Skeletal muscle tissue (tissue), 5 donors: ENCODE measurements around the gene SPRR4. TPM values are rescaled to one million over a fixed set of nuclear protein-coding genes. Genes with fewer than 3 reads are reported as not detected.
"Not testable (repeated sequence)": the region's sequence is repeated elsewhere in the genome, so short reads cannot be mapped to it uniquely, and the experiment has no call there.

ENCODE experiments used
- H3K27ac ChIP-seq: one replicate; pipeline ENCODE4 v1.7.0; 2013; ENCODE audit warnings: mild to moderate bottlenecking, low read depth, low read length, inconsistent platforms
- H3K27me3 ChIP-seq, 3 donors: one replicate each; pipeline ENCODE4 v1.7.0; 2013; ENCODE audit warnings: low read length in 3 of 3; ENCODE audit not compliant: control insufficient read depth in 3 of 3, insufficient read depth in 3 of 3
- H3K36me3 ChIP-seq, 3 donors: one replicate each; pipeline ENCODE4 v1.7.0; 2013; ENCODE audit warnings: low read length in 3 of 3; ENCODE audit not compliant: control insufficient read depth in 3 of 3, insufficient read depth in 3 of 3
- H3K4me1 ChIP-seq, 3 donors: one replicate each; pipeline ENCODE4 v1.7.0; 2013; ENCODE audit warnings: low read length in 3 of 3, mild to moderate bottlenecking in 3 of 3; ENCODE audit not compliant: control insufficient read depth in 3 of 3, insufficient read depth in 3 of 3
- H3K4me3 ChIP-seq, 3 donors: one replicate each; pipeline ENCODE4 v1.7.0; 2013; ENCODE audit warnings: low read length in 3 of 3
- H3K9ac ChIP-seq, 3 donors: one replicate each; pipeline ENCODE4 v1.7.0; 2013; ENCODE audit warnings: low read length in 3 of 3, mild to moderate bottlenecking in 3 of 3, moderate library complexity in 2 of 3, low read depth in 1 of 3
- H3K9me3 ChIP-seq, 3 donors: one replicate each; pipeline ENCODE4 v1.7.0; 2013; ENCODE audit warnings: low read length in 3 of 3; ENCODE audit not compliant: control insufficient read depth in 3 of 3
- small RNA-seq: library from RNA; depleted of rRNA; stranded (forward); fragments of <200 nt; gene quantifications from one replicate; pipeline ENCODE3, GENCODE V24; 2014
- total RNA-seq: library from RNA; depleted of rRNA; stranded (reverse); fragments of >200 nt; gene quantifications from one replicate; pipeline ENCODE4 v1.2.3, GENCODE V29; 2014
- donor health status: Osteomylitis.

The SPRR4 gene
- total RNA-seq, 1 donor from 2014 or later: not detected

- H3K4me1 ChIP-seq: no peaks in the 10 kb centered on the region
- no peak overlapping the region for H3K9ac ChIP-seq
- no peak overlapping the region for H3K4me3 ChIP-seq
- H3K9me3 ChIP-seq: peaks cover 0 to 3% (median 2%) of the 10 kb centered on the region in 3 donors
- no peaks in the 10 kb centered on the region for H3K36me3 ChIP-seq
- H3K27ac ChIP-seq: no peak overlapping the region
- H3K27me3 ChIP-seq: no peaks in the 10 kb centered on the region
These were observed 29.4 kb downstream of the SPRR4 start for GRCh38 chr1:152999818-153000217.

GRCh38 chr1:153000294-153000693 lies 29.8 kb downstream of the SPRR4 start:
- H3K9me3 ChIP-seq: peaks cover 0 to 3% (median 2%) of the 10 kb centered on the region in 3 donors
- H3K36me3 ChIP-seq: no peaks in the 10 kb centered on the region
- no peak overlapping the region for H3K4me3 ChIP-seq
- no peaks in the 10 kb centered on the region for H3K4me1 ChIP-seq
- H3K9ac ChIP-seq: no peak overlapping the region
- H3K27ac ChIP-seq: no peak overlapping the region
- no peaks in the 10 kb centered on the region for H3K27me3 ChIP-seq

GRCh38 chr1:153001382-153001781 lies 30.9 kb downstream of the SPRR4 start, which contains the start of gene SPRR3:
TSS of gene SPRR3 (plus strand) at chr1:153001749. CDS start at chr1:153003021, 1,272 bp downstream.
- no peak within 1 kb of the TSS for H3K4me3 ChIP-seq
- H3K36me3 ChIP-seq: no peaks in the 10 kb centered on the region
- no peak within 1 kb of the TSS for H3K9ac ChIP-seq
- no peaks in the 10 kb centered on the region for H3K27me3 ChIP-seq
- no peaks in the 10 kb centered on the region for H3K4me1 ChIP-seq
- no peak within 1 kb of the TSS for H3K27ac ChIP-seq
- peaks cover 0 to 2% (median 0%) of the 10 kb centered on the region in 3 donors for H3K9me3 ChIP-seq

GRCh38 chr1:153011235-153011758 lies 40.8 kb downstream of the SPRR4 start:
- not testable (repeated sequence) for H3K36me3 ChIP-seq, H3K27ac ChIP-seq, H3K9ac ChIP-seq, H3K9me3 ChIP-seq, H3K4me1 ChIP-seq, H3K27me3 ChIP-seq, H3K4me3 ChIP-seq

- not testable (repeated sequence) for H3K4me1 ChIP-seq, H3K9me3 ChIP-seq, H3K27ac ChIP-seq, H3K27me3 ChIP-seq, H3K4me3 ChIP-seq, H3K36me3 ChIP-seq, H3K9ac ChIP-seq
These were observed 51.4 kb downstream of the SPRR4 start for GRCh38 chr1:153021829-153022228.

Small RNA genes lying within 50 kb of the gene (small RNA-seq; reads per million reads assigned to genes)
- not detected for gene RF00322
- gene SPRR1A: not detected

Other genes with a start within 250 kb of the SPRR4 start
- not detected for gene KPRP, start 212.6 kb upstream of the SPRR4 start, total RNA-seq
- gene LCE1F, start 195.5 kb upstream of the SPRR4 start, total RNA-seq: not detected
- not detected for gene LCE1E, start 184.4 kb upstream of the SPRR4 start, total RNA-seq
- not detected for gene LCE1D, start 173.9 kb upstream of the SPRR4 start, total RNA-seq
- gene LCE1C, start 164.0 kb upstream of the SPRR4 start, total RNA-seq: not detected
- not detected for gene LCE1B, start 158.7 kb upstream of the SPRR4 start, total RNA-seq
- gene LCE1A, start 143.2 kb upstream of the SPRR4 start, total RNA-seq: not detected
- not detected for gene LCE6A, start 127.8 kb upstream of the SPRR4 start, total RNA-seq
- gene LCE7A, start 110.7 kb upstream of the SPRR4 start, total RNA-seq: not detected
- gene SMCP, start 92.3 kb upstream of the SPRR4 start, total RNA-seq: not detected
- gene IVL, start 62.1 kb upstream of the SPRR4 start, total RNA-seq: not detected
- gene SPRR5, start 23.4 kb upstream of the SPRR4 start, total RNA-seq: not detected
- not detected for gene SPRR1A, start 13.4 kb downstream of the SPRR4 start, total RNA-seq
- not detected for gene SPRR3, start 31.1 kb downstream of the SPRR4 start, total RNA-seq
- not detected for gene SPRR1B, start 60.6 kb downstream of the SPRR4 start, total RNA-seq
- not detected for gene SPRR2D, start 70.5 kb downstream of the SPRR4 start, total RNA-seq
- not detected for gene SPRR2A, start 86.9 kb downstream of the SPRR4 start, total RNA-seq
- gene SPRR2B, start 101.0 kb downstream of the SPRR4 start, total RNA-seq: not detected
- gene SPRR2E, start 123.9 kb downstream of the SPRR4 start, total RNA-seq: not detected
- gene SPRR2F, start 142.9 kb downstream of the SPRR4 start, total RNA-seq: not detected
- gene SPRR2G, start 180.2 kb downstream of the SPRR4 start, total RNA-seq: not detected
- not detected for gene LELP1, start 232.8 kb downstream of the SPRR4 start, total RNA-seq
- gene PRR9, start 246.9 kb downstream of the SPRR4 start, total RNA-seq: not detected